ENCODE results near the gene TEDC1.

The TEDC1 gene

DNA sequence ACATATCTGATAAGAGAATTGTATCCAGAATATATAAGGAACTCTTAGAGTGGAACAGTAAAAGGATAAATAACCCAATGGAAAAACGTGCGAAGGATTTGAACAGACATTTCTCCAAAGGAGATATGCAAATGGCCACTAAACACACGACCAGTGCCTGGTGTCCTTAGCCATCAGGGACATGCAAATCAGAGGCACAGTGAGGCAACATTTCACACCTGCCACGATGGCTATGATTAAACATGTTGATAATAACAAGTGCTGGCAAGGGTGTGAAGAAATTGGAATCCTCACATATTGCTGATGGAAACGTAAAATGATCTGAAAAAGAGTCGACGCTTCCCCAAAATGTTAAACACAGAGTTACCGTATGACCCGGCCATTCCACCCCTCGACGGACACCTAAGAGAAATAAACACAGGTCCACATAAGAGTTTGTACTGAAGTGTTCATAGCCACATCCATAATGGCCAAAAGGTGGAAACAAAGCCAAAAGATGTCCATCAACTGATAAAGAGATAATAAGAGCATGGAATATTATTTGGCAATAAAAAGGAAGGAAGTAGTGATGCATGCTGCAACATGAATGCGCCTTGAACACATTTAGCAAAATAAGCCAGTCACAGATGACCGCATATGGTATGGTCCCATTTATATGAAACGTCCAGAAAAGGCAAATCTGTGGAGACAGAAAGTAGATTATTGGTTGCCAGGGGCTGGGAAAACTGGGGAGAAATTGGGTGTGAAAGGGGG is 29.1 kb downstream of the TEDC1 start:
- H3K4me3 ChIP-seq (replicated peaks; ENCODE audit: low read depth, low read length): no peak overlapping the region
- no peak for DNase-seq (ENCODE audit: extremely low read depth, low read depth)
- TF ChIP-seq, protein P1, sequence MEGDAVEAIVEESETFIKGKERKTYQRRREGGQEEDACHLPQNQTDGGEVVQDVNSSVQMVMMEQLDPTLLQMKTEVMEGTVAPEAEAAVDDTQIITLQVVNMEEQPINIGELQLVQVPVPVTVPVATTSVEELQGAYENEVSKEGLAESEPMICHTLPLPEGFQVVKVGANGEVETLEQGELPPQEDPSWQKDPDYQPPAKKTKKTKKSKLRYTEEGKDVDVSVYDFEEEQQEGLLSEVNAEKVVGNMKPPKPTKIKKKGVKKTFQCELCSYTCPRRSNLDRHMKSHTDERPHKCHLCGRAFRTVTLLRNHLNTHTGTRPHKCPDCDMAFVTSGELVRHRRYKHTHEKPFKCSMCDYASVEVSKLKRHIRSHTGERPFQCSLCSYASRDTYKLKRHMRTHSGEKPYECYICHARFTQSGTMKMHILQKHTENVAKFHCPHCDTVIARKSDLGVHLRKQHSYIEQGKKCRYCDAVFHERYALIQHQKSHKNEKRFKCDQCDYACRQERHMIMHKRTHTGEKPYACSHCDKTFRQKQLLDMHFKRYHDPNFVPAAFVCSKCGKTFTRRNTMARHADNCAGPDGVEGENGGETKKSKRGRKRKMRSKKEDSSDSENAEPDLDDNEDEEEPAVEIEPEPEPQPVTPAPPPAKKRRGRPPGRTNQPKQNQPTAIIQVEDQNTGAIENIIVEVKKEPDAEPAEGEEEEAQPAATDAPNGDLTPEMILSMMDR (IDR thresholded peaks at IDR 0.05; ENCODE audit: low read depth, low read length, missing control alignments): no peak

DNA sequence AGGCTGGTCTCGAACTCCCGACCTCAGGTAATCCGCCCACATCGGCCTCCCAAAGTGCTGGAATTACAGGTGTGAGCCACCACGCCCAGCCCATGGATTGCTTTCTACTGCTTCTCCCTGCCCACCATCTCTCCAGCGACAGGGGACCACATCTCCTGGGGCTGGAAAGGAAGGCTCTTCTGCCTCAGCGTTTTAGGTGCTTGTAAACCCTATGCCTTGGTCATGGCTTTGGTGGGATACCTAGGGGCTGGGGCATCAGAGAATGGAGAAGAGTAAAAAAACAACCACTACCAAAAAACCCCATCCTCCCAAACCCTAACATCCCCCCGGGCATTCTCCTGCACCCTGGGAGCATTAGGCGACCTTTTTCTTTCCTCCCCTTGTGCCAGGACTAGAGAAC is 34.3 kb downstream of the TEDC1 start:
- TF ChIP-seq, protein P1 (IDR thresholded peaks at IDR 0.05; ENCODE audit: low read depth, low read length, missing control alignments): no peak
- H3K4me3 ChIP-seq (replicated peaks; ENCODE audit: low read depth, low read length): no peak overlapping the region
- no peak for DNase-seq (ENCODE audit: extremely low read depth, low read depth)

DNA sequence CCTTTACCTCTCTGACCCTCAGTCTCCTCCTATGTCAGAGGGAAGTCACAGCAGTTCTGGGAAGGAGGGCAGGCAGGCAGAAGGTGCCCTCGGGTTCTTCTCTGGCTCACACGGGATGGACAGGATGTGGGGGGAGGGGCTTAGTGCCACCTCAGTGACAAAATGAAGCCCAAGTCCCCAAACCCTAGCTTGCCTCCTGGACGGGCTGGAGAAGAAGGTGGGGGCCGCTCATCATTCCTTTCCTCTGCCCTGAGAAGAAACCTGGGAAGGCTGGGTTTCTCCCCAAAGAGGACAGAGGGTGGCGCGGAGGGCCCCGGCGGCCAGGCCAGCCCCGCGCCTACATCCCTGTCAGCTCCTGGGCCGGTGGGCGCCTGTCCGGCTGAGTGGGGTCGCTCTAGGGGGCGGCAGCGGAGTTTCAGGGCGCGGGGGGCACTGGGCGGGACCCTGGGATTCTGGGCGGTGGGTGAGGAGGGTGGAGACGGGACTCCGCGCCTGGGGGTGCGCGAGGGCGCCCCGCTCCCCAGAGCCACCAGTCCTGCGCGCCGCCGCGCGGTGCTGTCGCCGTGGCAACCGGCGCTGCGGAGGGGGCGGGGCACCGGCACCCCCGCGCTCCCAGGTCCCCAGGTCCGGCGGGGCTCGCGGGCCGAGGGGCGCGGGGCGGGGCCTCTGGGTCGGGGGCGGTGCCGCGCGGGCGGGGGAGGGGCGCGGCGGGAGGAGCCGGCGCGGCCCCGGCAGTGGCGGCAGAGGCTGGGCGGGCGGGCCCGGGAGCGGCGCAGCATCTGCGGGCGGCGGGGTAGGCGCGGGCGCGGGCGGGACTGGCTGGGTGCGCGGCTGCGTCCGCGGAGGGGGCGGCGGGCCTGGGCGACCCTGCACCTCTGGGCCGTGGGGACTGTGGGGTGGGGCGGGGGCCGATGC is 35.1 kb downstream of the TEDC1 start, which contains the start of gene TMEM121:
Gene TMEM121, plus strand, starts transcription at position 723 of the 915 bp plus-strand sequence. CDS start 2,252 bp downstream, outside the sequence.
- TF ChIP-seq, protein P1 (IDR thresholded peaks at IDR 0.05; ENCODE audit: low read depth, low read length, missing control alignments): no peak
- DNase-seq (ENCODE audit: extremely low read depth, low read depth): no peak
- H3K4me3 ChIP-seq (replicated peaks; ENCODE audit: low read depth, low read length): peak within 1 kb of the TSS; percentile 37

DNA sequence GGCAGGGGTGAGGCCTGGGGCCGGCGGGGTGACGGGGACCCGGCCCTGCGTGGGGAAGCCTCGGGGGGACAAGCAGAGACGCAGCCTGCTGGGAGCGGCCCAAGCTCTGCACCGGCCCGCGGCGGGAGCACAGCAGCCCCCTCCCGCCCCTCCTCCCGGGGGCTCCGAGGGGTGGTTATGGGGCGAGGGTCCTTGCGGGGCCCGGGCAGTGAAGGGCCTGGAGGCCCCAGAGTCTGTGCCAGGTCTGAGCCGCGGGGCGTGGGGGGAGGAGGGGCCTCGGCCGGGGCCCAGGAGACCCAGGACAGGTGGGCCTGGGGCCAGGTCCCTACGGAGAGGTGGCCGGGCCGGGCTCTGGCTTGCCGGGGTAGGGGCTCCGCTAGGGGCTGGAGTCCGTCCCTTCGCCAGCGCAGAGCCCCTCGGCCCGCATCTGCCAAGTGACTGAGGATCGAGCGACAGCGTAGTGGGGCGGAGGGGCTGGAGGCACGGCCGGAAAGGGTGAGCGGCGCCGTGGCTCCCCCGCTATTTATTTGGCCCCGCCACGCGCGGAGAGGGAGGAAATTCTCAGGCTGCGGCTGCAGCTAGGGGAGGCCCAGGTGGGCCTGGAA is 35.8 kb downstream of the TEDC1 start:
- TF ChIP-seq, protein P1 (IDR thresholded peaks at IDR 0.05; ENCODE audit: low read depth, low read length, missing control alignments): no peak
- no peak for DNase-seq (ENCODE audit: extremely low read depth, low read depth)
- peak overlapping the region; percentile 37 for H3K4me3 ChIP-seq (replicated peaks; ENCODE audit: low read depth, low read length)

DNA sequence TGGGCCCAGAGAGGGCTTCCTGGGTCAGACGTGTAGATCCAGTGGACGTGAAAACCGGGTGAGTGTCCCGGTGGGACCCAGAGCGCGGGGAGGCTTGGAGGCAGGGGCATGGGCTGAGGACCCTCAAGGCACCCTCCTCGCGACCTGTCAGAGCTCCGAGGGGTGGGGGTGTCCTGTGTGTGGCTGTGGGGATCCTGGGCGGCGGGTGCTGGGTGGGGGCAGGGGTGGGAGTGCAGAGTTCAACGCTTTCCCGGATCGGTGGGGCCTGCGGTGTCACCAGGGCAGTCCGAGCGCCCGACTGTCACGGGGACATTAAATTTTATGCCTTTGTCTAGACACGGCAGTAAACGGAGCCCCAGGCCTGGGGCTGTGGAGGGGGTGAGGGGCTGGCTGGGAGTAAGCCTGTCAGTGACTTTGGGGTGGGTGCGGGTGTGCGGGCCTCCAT is 36.4 kb downstream of the TEDC1 start:
- DNase-seq (ENCODE audit: extremely low read depth, low read depth): no peak
- TF ChIP-seq, protein P1 (IDR thresholded peaks at IDR 0.05; ENCODE audit: low read depth, low read length, missing control alignments): no peak
- peak overlapping the region; percentile 37 for H3K4me3 ChIP-seq (replicated peaks; ENCODE audit: low read depth, low read length)

DNA sequence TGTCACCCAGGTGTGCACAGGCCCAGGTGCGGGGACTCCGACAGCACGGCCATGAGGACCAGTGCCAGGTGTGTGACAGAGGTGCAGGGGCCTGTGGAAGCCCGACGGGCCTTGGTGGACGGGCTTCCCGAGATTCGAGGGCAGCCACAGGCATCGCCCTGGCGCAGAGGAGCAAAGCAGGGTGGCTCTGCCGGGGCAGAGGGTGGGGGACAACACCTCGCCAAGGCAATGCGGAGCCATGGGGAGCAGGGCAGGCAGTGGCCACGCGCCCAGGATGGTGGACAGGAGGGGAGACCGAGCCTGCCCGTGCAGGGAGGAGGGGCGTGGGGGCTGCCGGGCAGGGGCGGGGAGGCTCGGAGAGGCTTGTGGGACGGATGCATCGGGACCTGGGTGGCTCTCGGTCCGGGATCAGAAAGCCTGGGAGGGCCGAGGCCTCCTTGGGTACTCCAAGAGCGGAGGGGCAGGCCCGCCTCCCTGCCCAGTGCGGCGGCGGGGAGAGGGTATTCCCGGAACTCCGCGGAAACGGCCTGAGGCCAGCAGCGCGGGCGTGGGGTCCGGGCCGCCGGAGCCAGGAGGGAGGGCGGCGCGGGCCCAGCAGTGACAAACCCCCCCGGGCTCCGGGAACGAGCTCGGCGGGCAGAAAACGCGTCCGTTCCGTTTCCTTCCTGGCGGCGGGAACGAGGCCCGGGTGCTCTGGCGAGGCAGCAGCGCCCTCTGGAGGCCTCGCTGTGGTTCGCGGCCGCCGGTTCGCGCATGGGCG is 37.0 kb downstream of the TEDC1 start:
- peak overlapping the region; percentile 37 for H3K4me3 ChIP-seq (replicated peaks; ENCODE audit: low read depth, low read length)
- TF ChIP-seq, protein P1 (IDR thresholded peaks at IDR 0.05; ENCODE audit: low read depth, low read length, missing control alignments): peak; percentile 66
- peak; percentile 17 for DNase-seq (ENCODE audit: extremely low read depth, low read depth)

Measured in HFF-Myc (cell line).